HG02884 (cell line): ENCODE measurements around the gene RABEP2.
"Not testable (repeated sequence)": the region's sequence is repeated elsewhere in the genome, so short reads cannot be mapped to it uniquely, and the experiment has no call there.

Experiments
- ATAC-seq: cut with Tn5 transposase; IDR thresholded peaks from one replicate; pipeline ENCODE4 v1.9.1; 2021; ENCODE audit warnings: mild to moderate bottlenecking, moderate library complexity; ENCODE audit not compliant: unreplicated experiment

RABEP2 gene

GRCh38 chr16:28924762-28925385, at the start of gene RABEP2:
Gene RABEP2 (minus strand): TSS chr16:28925238. CDS start chr16:28925163, 75 bp downstream.
- ATAC-seq, result peak; percentile 49

- ATAC-seq, result peak; percentile 88
Observed at GRCh38 chr16:28974437-28975157, 49.6 kb upstream of the RABEP2 start, which contains the start of gene SPNS1. Gene SPNS1 (plus strand): TSS chr16:28974778. CDS start chr16:28975152, 374 bp downstream.

DNA sequence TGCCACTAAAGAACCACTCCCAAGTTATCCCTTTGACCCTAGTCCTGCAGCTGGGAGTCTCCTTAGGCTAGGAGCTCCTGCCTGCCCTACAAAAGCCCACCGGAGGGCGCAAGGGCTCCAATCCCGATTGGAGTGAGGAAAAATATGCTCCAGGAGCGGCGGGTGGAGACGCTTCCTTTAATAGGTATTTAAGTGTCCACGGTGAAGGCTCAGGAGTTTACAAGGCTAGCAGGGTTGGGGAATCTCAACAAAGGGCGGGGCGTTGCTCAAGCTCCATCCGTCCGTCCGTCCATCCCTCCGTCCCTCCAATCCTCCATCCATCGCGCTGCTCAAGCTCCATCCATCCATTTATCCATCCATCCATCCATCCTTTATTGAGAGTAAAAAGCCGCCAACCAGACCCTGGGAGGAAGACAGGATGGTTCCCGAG, 49.0 kb upstream of the RABEP2 start:
- no peak for ATAC-seq

GRCh38 chr16:28969696-28970095, 44.7 kb upstream of the RABEP2 start:
- ATAC-seq, result not testable (repeated sequence)

DNA sequence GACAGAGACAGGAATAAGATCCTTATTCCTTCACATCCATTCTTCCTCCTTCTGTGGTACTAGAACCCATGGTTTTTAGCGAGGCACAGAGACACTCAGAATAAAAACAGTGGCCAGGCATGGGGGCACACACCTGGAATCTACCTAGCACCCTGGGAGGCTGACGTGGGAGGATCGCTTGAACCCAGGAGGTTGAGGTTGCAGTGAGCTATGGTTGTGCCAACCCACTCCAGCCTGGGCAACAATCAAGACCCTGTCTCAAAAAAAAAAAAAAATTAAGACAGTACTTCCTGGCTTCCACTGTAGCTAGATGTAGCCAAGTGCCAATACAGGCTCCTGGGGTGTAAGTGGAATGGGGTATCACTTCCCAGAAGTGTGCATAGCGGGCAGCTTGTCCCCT, 42.1 kb upstream of the RABEP2 start:
- ATAC-seq, result no peak

DNA sequence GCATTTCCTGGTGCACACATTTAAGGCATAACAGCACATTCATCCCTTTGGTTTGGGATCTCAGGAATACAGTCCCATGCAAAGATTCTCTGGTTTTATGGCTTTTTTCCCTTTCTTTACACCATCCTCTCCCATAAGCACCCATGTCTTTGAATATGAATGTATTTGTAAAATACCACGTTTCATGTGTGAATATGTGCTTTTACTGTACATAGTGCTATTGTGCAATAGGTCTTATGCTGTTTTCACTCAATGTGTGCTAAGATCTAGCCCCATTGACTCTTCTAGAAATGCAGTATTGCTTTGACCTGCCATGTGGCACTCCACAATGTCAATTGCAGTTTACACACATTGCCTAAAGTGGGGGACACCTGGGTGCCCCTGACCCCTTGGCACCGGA, 39.5 kb upstream of the RABEP2 start:
- no peak for ATAC-seq

DNA sequence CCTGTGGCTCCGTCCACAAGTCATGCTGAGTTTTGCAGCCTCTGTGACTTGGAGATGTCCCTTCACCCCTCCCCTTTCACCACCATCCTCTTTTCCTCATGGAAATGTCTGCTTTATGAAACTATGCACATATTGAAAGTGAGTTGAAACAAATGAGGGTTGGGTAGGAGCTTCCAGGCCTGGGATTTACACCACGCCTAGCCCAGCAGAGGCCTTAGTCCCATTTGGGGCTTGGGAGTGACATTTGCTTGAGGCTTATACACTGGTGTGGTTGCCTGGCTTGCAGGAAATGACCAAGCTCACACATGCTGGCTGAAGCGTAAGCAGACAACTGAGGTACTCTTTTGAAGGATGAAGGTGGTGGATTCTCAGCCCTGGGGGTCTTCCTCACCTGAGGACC, 39.0 kb upstream of the RABEP2 start:
- no peak for ATAC-seq

- ATAC-seq, result no peak
Observed at GRCh38 chr16:28958836-28959235, 33.8 kb upstream of the RABEP2 start.

DNA sequence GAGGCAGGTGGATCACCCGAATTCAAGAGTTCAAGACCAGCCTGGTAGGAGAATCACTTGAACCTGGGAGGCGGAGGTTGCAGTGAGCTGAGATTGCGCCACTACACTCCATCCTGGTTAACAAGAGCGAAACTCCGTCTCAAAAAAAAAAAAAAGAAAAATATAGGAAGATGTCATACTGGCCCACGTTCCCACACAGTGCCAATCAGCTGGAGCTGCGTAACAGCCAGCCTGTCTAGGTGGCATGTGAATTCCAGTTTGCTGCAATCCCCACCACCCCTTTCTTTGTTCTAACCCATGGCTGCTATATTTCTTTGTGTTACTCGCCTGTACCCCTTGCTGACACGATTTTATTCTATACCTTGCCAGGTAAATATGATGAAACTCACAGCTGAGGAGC, 33.2 kb upstream of the RABEP2 start:
- ATAC-seq, result no peak

- ATAC-seq, result peak; percentile 19
Observed at GRCh38 chr16:28951410-28951943, 26.4 kb upstream of the RABEP2 start.

DNA sequence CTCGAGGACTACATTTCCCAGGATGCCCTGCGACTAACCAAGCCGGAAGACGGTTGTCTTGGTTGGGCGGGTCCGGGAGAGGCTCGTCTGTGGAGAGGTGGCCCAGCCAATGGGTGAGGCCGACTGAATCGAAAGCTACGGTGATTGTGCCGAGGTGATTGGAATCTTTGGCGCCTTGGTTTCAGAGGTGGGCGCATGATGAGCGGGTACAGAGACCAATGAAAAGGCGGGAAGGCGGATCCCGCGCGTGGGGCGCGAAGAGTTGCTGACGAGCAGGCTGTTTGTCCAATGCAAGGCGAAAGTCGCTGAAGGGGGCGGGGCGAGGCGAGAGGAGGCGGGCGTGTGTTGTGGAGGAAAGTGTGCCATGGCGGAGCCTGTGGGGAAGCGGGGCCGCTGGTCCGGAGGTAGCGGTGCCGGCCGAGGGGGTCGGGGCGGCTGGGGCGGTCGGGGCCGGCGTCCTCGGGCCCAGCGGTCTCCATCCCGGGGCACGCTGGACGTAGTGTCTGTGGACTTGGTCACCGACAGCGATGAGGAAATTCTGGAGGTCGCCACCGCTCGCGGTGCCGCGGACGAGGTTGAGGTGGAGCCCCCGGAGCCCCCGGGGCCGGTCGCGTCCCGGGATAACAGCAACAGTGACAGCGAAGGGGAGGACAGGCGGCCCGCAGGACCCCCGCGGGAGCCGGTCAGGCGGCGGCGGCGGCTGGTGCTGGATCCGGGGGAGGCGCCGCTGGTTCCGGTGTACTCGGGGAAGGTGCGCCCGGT, 25.8 kb upstream of the RABEP2 start, which contains the start of gene NFATC2IP:
TSS of gene NFATC2IP (plus strand) at position 290 of the 762 bp plus-strand sequence. CDS start at position 365, 75 bp downstream.
- ATAC-seq, result peak; percentile 90

- ATAC-seq, result no peak
Observed at GRCh38 chr16:28946681-28947080, 21.6 kb upstream of the RABEP2 start.

DNA sequence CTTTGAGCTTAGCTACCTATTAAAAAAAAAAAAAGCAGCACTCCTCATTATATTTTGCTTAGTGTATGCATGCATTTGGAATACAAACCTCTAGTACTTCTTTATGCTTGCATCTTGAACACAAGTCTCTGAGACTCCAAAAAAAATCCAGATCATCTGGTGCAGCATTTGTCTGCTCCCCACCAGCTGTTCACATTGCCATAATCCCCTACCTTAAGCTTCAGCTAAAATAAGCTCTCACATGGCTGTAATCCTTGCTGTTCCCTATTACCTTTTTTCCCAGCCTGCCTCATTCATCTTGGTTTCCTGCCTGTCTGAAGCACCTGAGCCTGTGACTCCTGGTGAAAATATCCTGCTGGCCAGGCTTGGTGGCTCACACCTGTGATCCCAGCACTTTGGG, 18.2 kb upstream of the RABEP2 start:
- ATAC-seq, result no peak

DNA sequence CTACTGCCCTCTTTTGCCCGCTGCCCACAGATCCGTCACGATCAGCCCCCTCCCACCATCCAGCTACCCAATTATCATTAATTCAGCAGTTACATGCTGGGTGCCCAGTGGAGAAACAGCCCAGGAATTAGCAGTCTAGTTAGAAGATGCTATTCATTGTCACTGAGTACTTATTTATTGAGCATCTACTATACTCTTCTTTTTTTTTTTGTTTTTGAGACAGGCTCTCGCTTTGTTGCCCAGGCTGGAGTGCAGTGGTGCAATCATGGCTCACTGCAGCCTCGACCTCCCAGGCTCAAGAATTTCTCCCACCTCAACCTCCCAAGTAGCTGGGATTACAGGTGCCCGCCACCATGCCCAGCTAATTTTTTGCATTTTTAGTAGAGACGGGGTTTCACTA, 14.8 kb upstream of the RABEP2 start:
- not testable (repeated sequence) for ATAC-seq

DNA sequence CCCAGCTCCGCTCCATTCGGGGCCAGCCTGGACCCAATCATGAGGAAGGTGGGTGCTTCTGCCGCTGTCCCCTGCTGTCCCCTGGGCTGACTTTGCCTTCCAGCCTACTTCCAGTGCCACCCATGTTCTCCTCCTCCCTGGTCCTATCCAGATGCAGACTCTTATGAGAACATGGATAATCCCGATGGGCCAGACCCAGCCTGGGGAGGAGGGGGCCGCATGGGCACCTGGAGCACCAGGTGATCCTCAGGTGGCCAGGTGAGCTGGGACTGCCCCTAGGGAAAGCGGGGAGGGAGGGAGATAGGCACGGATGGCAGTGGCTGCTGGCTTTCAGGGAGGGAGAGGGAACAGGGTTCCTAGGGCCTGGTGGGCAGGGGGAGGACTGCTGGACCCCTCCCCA, 13.7 kb upstream of the RABEP2 start:
- ATAC-seq, result no peak

DNA sequence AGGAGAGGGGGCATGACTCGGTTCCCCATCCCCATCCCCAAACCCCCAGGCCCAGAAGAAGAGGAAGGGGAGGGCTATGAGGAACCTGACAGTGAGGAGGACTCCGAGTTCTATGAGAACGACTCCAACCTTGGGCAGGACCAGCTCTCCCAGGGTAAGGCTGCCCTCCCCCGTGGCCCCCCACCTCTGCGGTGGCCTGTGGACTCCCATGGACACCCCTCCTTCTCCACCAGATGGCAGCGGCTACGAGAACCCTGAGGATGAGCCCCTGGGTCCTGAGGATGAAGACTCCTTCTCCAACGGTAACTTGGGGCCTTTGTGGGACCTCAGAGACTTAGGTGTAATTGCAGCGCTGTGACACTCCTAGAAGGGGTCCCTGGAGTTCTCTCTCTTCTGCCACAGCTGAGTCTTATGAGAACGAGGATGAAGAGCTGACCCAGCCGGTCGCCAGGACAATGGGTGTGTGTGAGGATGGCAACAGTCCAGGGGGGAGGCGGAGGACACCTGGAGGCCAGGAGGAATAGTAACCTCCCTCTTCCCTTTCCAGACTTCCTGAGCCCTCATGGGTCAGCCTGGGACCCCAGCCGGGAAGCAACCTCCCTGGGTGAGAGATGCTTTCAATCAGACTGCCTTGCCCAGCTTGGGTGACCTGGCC, 12.3 kb upstream of the RABEP2 start:
- ATAC-seq, result no peak

- no peak for ATAC-seq
Observed at GRCh38 chr16:28936784-28937155, 11.7 kb upstream of the RABEP2 start.

DNA sequence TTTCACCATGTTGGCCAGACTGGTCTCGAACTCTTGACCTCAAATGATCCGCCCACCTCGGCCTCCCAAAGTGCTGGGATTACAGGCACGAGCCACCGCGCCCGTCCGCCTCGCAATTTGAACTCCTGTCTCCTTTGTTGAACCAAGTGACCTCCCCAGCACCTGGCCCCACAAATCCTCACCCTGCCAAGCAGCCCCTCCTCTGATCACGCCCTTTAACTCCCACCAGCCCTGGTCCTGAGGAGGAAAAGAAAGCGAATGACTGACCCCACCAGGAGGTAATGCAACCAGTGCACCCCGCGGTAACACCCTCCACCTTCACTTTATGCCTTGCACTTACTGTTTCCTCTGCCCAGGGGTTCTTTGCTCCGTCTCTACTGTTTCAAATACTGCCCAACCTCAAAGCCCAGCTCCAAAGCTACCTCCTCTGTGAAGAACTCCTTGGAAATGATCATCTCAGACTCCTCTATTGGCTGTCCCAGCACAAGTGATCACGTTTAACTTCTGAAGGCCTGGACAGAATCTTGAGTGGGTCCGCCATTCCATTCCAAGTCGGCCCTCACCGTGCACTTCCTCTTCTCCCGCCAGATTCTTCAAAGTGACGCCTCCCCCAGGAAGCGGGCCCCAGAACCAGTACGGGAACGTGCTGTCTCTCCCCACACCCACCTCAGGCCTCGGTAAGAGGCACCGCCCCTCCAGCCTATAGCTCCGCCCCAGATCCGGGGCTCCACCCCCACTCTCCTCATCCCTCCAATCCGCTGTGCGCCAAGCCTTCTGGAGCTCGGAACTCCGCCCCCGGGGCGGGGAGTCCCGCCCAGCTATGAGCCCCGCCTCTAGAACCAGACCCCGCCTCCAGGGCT, 11.1 kb upstream of the RABEP2 start:
- ATAC-seq, result peak; percentile 79

GRCh38 chr16:28935346-28935745, 10.3 kb upstream of the RABEP2 start:
- no peak for ATAC-seq

GRCh38 chr16:28933171-28933570, 8.1 kb upstream of the RABEP2 start:
- no peak for ATAC-seq
